Measurements from ENCODE around the gene DOCK9. TPM values are rescaled to one million over a fixed set of nuclear protein-coding genes. Genes with fewer than 3 reads are reported as not detected.

Gene DOCK9
- total RNA-seq, 4 donors from 2014 or later, result 79.1 to 197 (median 107) TPM

GRCh38 chr13:98992355-98992754 lies 14.5 kb upstream of the DOCK9 start:
- Histone ChIP-seq H3K36me3 (no peaks in the 10 kb centered on the region), H3K4me1 (no peaks in the 10 kb centered on the region), H3K4me3 (no peak overlapping the region), H3K27me3 (no peaks in the 10 kb centered on the region), H3K27ac (no peak overlapping the region), H3K9me3 (no peaks in the 10 kb centered on the region)
- TF ChIP-seq CTCF (IDR thresholded peaks at IDR 0.05) (no peak), POLR2A (IDR thresholded peaks at IDR 0.05) (no peak)
- intact Hi-C loops (cut with DNase I; ENCODE audit: low total_unique reads), result no loop called here
- no peak for DNase-seq

GRCh38 chr13:98990701-98991100 lies 12.8 kb upstream of the DOCK9 start:
- Histone ChIP-seq H3K36me3 (no peaks in the 10 kb centered on the region), H3K4me1 (no peaks in the 10 kb centered on the region), H3K27ac (no peak overlapping the region), H3K9me3 (no peaks in the 10 kb centered on the region), H3K4me3 (no peak overlapping the region), H3K27me3 (no peaks in the 10 kb centered on the region)
- intact Hi-C loops (cut with DNase I; ENCODE audit: low total_unique reads), result no loop called here
- TF ChIP-seq POLR2A (IDR thresholded peaks at IDR 0.05), result no peak
- TF ChIP-seq CTCF (IDR thresholded peaks at IDR 0.05), result no peak
- DNase-seq, result no peak

- Histone ChIP-seq H3K4me1 (no peaks in the 10 kb centered on the region), H3K27ac (no peak overlapping the region), H3K36me3 (no peaks in the 10 kb centered on the region), H3K9me3 (no peaks in the 10 kb centered on the region), H3K27me3 (no peaks in the 10 kb centered on the region), H3K4me3 (no peak overlapping the region)
- intact Hi-C loops (cut with DNase I; ENCODE audit: low total_unique reads), result no loop called here
- DNase-seq, result no peak
- no peak for TF ChIP-seq POLR2A (IDR thresholded peaks at IDR 0.05)
- TF ChIP-seq CTCF (IDR thresholded peaks at IDR 0.05), result no peak
Measured at GRCh38 chr13:98989469-98990235, 11.8 kb upstream of the DOCK9 start.

- intact Hi-C loops (cut with DNase I; ENCODE audit: low total_unique reads), result no loop called here
- Histone ChIP-seq H3K27ac (no peak overlapping the region), H3K4me1 (no peaks in the 10 kb centered on the region), H3K36me3 (no peaks in the 10 kb centered on the region), H3K9me3 (no peaks in the 10 kb centered on the region), H3K27me3 (no peaks in the 10 kb centered on the region), H3K4me3 (no peak overlapping the region)
- no peak for TF ChIP-seq CTCF (IDR thresholded peaks at IDR 0.05)
- no peak for TF ChIP-seq POLR2A (IDR thresholded peaks at IDR 0.05)
- no peak for DNase-seq
Measured at GRCh38 chr13:98988780-98989179, 10.9 kb upstream of the DOCK9 start.

- TF ChIP-seq CTCF (IDR thresholded peaks at IDR 0.05), result no peak
- TF ChIP-seq POLR2A (IDR thresholded peaks at IDR 0.05), result no peak
- Histone ChIP-seq H3K4me3 (no peak overlapping the region), H3K36me3 (no peaks in the 10 kb centered on the region), H3K4me1 (no peaks in the 10 kb centered on the region), H3K27me3 (no peaks in the 10 kb centered on the region), H3K9me3 (no peaks in the 10 kb centered on the region), H3K27ac (no peak overlapping the region)
- no peak for DNase-seq
- intact Hi-C loops (cut with DNase I; ENCODE audit: low total_unique reads), result no loop called here
Measured at GRCh38 chr13:98988277-98988676, 10.4 kb upstream of the DOCK9 start.

All from uterus (tissue), 4 donors.